ENCODE data around the gene OR2T35.
"Not testable (repeated sequence)": the region's sequence is repeated elsewhere in the genome, so short reads cannot be mapped to it uniquely, and the experiment has no call there.

OR2T35 gene

GRCh38 chr1:248645178-248645577, at the start of gene OR2T35:
Gene OR2T35 (minus strand): TSS chr1:248645278. CDS start chr1:248639258, 6,020 bp downstream.
- not testable (repeated sequence) for DNase-seq (ENCODE audit: low spot score)

GRCh38 chr1:248691567-248692155, 46.6 kb upstream of the OR2T35 start:
- ATAC-seq (ENCODE audit: low read depth) (no peak), DNase-seq (ENCODE audit: low spot score) (no peak)
- Histone ChIP-seq H3K36me3 (ENCODE audit: low read depth) (no peaks in the 10 kb centered on the region), H3K27ac (ENCODE audit: poor library complexity, severe bottlenecking) (no peak overlapping the region), H3K9me3 (ENCODE audit: severe bottlenecking) (no peaks in the 10 kb centered on the region), H3K4me1 (ENCODE audit: insufficient read depth, poor library complexity, severe bottlenecking) (no peaks in the 10 kb centered on the region), H3K27me3 (ENCODE audit: insufficient read depth, poor library complexity, severe bottlenecking) (no peaks in the 10 kb centered on the region), H3K4me3 (ENCODE audit: severe bottlenecking) (no peak overlapping the region)
- no peak for TF ChIP-seq CTCF (IDR thresholded peaks at IDR 0.05; ENCODE audit: poor library complexity, severe bottlenecking)

More at GRCh38 chr1:248645178-248645577, at the start of gene OR2T35:
- not testable (repeated sequence) for ATAC-seq (ENCODE audit: low read depth); H3K36me3 ChIP-seq (ENCODE audit: low read depth); H3K4me1 ChIP-seq (ENCODE audit: insufficient read depth, poor library complexity, severe bottlenecking); H3K27ac ChIP-seq (ENCODE audit: poor library complexity, severe bottlenecking); H3K4me3 ChIP-seq (ENCODE audit: severe bottlenecking); H3K9me3 ChIP-seq (ENCODE audit: severe bottlenecking); H3K27me3 ChIP-seq (ENCODE audit: insufficient read depth, poor library complexity, severe bottlenecking)

- Histone ChIP-seq H3K27ac (ENCODE audit: poor library complexity, severe bottlenecking) (no peak overlapping the region), H3K9me3 (ENCODE audit: severe bottlenecking) (no peaks in the 10 kb centered on the region), H3K27me3 (ENCODE audit: insufficient read depth, poor library complexity, severe bottlenecking) (no peaks in the 10 kb centered on the region)
Observed at GRCh38 chr1:248688527-248689298, 43.6 kb upstream of the OR2T35 start.

GRCh38 chr1:248686815-248687214, 41.7 kb upstream of the OR2T35 start:
- Histone ChIP-seq H3K27me3 (ENCODE audit: insufficient read depth, poor library complexity, severe bottlenecking) (no peaks in the 10 kb centered on the region), H3K4me1 (ENCODE audit: insufficient read depth, poor library complexity, severe bottlenecking) (no peaks in the 10 kb centered on the region), H3K27ac (ENCODE audit: poor library complexity, severe bottlenecking) (no peak overlapping the region), H3K9me3 (ENCODE audit: severe bottlenecking) (no peaks in the 10 kb centered on the region), H3K36me3 (ENCODE audit: low read depth) (no peaks in the 10 kb centered on the region), H3K4me3 (ENCODE audit: severe bottlenecking) (no peak overlapping the region)
- ATAC-seq (ENCODE audit: low read depth): no peak
- no peak for TF ChIP-seq CTCF (IDR thresholded peaks at IDR 0.05; ENCODE audit: poor library complexity, severe bottlenecking)
- no peak for DNase-seq (ENCODE audit: low spot score)

More at GRCh38 chr1:248688527-248689298, 43.6 kb upstream of the OR2T35 start:
- Histone ChIP-seq H3K4me3 (ENCODE audit: severe bottlenecking) (no peak overlapping the region), H3K36me3 (ENCODE audit: low read depth) (no peaks in the 10 kb centered on the region), H3K4me1 (ENCODE audit: insufficient read depth, poor library complexity, severe bottlenecking) (no peaks in the 10 kb centered on the region)
- DNase-seq (ENCODE audit: low spot score) (no peak), ATAC-seq (ENCODE audit: low read depth) (no peak)
- TF ChIP-seq CTCF (IDR thresholded peaks at IDR 0.05; ENCODE audit: poor library complexity, severe bottlenecking): no peak

GRCh38 chr1:248681651-248682050, 36.6 kb upstream of the OR2T35 start:
- TF ChIP-seq CTCF (IDR thresholded peaks at IDR 0.05; ENCODE audit: poor library complexity, severe bottlenecking): no peak
- Histone ChIP-seq H3K27me3 (ENCODE audit: insufficient read depth, poor library complexity, severe bottlenecking) (no peaks in the 10 kb centered on the region), H3K36me3 (ENCODE audit: low read depth) (no peaks in the 10 kb centered on the region), H3K4me1 (ENCODE audit: insufficient read depth, poor library complexity, severe bottlenecking) (no peaks in the 10 kb centered on the region), H3K27ac (ENCODE audit: poor library complexity, severe bottlenecking) (no peak overlapping the region), H3K4me3 (ENCODE audit: severe bottlenecking) (no peak overlapping the region), H3K9me3 (ENCODE audit: severe bottlenecking) (no peaks in the 10 kb centered on the region)
- ATAC-seq (ENCODE audit: low read depth) (no peak), DNase-seq (ENCODE audit: low spot score) (no peak)

All from RWPE2 (cell line).